ENCODE measurements around the gene ARMC2. TPM values are rescaled to one million over a fixed set of nuclear protein-coding genes. Genes with fewer than 3 reads are reported as not detected.

ARMC2 gene
- total RNA-seq, 1 donor from 2014 or later, result 2.9 TPM

DNA sequence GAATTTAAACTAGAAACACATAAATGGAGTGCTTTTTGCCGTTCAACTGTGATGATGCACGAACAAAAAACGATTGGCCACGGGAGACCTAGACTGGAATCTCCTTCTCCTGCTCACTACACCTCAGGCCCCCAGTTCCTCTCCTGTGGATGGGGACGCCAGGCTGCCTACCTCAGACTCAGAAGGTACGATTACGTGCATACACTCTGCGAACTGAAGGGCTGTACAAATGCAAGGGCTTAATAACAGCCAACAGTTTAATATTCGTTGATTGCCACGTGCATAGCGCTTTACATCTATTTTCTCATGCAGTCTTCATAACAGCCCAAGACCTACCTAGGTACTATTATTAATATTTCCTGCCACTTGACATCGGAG is 495 bp upstream of the ARMC2 start:
- Mint-ChIP-seq H3K36me3 (no peaks in the 10 kb centered on the region), H3K4me1 (peaks cover 15% of the 10 kb centered on the region), H3K4me3 (peak overlapping the region; percentile 92), H3K9me3 (no peaks in the 10 kb centered on the region), H3K27ac (peak overlapping the region; percentile 37), H3K27me3 (ENCODE audit: insufficient read depth, low read depth) (peaks cover 5% of the 10 kb centered on the region)
- Histone ChIP-seq H3K4me1 (peaks cover 7% of the 10 kb centered on the region), H3K27ac (no peak overlapping the region), H2AFZ (replicated peaks) (peak overlapping the region; percentile 90), H3K27me3 (no peaks in the 10 kb centered on the region), H3F3A (ENCODE audit: low read depth) (no peaks in the 10 kb centered on the region), H3K36me3 (no peaks in the 10 kb centered on the region), H3K9ac (no peak overlapping the region), H3K9me3 (ENCODE audit: low read depth) (no peaks in the 10 kb centered on the region), H3K4me3 (peak overlapping the region; percentile 70), H3K4me2 (peak overlapping the region; percentile 85), H3K79me2 (ENCODE audit: low read depth) (peaks cover 7% of the 10 kb centered on the region), H4K20me1 (ENCODE audit: low read depth) (no peaks in the 10 kb centered on the region)
- TF ChIP-seq EZH2 (IDR thresholded peaks at IDR 0.05) (no peak), EZH2phosphoT487 (IDR thresholded peaks at IDR 0.05) (no peak)
- TF ChIP-seq, protein P1, sequence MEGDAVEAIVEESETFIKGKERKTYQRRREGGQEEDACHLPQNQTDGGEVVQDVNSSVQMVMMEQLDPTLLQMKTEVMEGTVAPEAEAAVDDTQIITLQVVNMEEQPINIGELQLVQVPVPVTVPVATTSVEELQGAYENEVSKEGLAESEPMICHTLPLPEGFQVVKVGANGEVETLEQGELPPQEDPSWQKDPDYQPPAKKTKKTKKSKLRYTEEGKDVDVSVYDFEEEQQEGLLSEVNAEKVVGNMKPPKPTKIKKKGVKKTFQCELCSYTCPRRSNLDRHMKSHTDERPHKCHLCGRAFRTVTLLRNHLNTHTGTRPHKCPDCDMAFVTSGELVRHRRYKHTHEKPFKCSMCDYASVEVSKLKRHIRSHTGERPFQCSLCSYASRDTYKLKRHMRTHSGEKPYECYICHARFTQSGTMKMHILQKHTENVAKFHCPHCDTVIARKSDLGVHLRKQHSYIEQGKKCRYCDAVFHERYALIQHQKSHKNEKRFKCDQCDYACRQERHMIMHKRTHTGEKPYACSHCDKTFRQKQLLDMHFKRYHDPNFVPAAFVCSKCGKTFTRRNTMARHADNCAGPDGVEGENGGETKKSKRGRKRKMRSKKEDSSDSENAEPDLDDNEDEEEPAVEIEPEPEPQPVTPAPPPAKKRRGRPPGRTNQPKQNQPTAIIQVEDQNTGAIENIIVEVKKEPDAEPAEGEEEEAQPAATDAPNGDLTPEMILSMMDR (IDR thresholded peaks at IDR 0.05), result no peak
- DNase-seq (ENCODE audit: low spot score), result no peak

DNA sequence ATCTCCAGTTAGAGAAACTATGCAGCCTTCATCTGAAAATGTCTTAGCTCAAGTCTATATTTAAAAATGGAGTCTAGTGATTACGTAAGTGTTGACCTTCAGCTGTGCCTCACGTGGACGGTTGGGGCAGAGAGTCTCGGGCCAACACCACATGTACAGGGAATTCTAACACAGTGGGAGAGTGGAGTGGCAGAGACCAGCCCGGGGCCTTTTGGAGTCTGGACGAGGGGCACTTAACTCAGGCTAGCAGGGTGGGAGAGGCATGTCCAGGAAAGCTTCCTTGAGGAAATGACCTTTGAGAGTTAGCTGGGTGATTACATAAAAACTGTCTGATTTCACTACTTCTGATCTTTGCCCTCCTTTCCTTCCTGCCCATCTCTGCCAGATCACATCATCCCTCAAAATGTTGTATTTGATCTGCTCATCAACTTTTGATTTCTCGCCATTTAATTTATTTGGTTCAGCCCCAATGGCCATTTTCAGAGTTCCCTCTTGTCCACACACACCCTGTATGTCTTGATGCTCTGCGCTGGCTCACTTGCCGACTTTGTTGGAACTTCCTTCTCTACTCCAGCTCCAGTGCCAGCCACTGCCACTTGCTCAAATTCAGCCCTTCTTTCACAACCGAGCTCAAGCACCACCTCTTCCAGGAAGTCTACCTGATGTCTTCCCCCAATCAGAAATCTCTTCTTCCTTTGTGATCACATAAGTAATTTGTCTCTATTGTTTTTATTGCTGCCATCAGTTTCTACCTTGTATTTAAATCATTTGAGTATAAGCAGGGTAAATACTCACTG is 2.6 kb downstream of the ARMC2 start:
- TF ChIP-seq EZH2 (IDR thresholded peaks at IDR 0.05) (no peak), EZH2phosphoT487 (IDR thresholded peaks at IDR 0.05) (no peak)
- TF ChIP-seq, protein P1 (IDR thresholded peaks at IDR 0.05), result no peak

DNA sequence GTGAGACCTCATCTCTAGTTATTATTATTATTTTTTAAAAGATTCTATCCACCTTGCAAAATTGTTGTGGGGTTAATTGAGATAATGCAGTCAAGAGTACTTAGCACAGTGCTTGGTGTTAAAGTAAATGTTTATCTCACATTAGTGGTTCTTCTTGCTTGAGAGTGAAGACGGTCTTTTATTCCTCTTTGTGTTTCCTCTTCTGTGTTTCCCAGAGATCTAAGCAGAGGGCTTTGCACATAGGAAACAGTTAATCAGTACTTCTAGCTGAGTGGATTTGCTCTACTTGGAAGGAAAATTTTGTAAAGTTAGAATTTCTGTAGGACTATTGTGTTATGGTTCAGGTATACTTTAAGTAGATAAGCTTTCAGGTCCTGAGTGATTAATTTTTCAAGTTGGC is 3.5 kb downstream of the ARMC2 start:
- peaks cover 7% of the 10 kb centered on the region for H3K4me1 ChIP-seq
- no peaks in the 10 kb centered on the region for H3K9me3 ChIP-seq (ENCODE audit: low read depth)
- DNase-seq (ENCODE audit: low spot score), result no peak
- no peak overlapping the region for H3K4me3 Mint-ChIP-seq
- H3K4me1 Mint-ChIP-seq, result peaks cover 15% of the 10 kb centered on the region
- no peaks in the 10 kb centered on the region for H3K36me3 ChIP-seq
- no peaks in the 10 kb centered on the region for H3F3A ChIP-seq (ENCODE audit: low read depth)
- no peak overlapping the region for H3K4me2 ChIP-seq
- peaks cover 24% of the 10 kb centered on the region for H3K36me3 Mint-ChIP-seq
- no peak overlapping the region for H2AFZ ChIP-seq (replicated peaks)
- no peak overlapping the region for H3K9ac ChIP-seq
- H3K27me3 Mint-ChIP-seq (ENCODE audit: insufficient read depth, low read depth), result peaks cover 2% of the 10 kb centered on the region
- H3K27ac Mint-ChIP-seq, result no peak overlapping the region
- H3K27ac ChIP-seq, result no peak overlapping the region
- H4K20me1 ChIP-seq (ENCODE audit: low read depth), result no peaks in the 10 kb centered on the region
- peaks cover 7% of the 10 kb centered on the region for H3K79me2 ChIP-seq (ENCODE audit: low read depth)
- H3K4me3 ChIP-seq, result no peak overlapping the region
- peaks cover 5% of the 10 kb centered on the region for H3K9me3 Mint-ChIP-seq
- TF ChIP-seq, protein P1 (IDR thresholded peaks at IDR 0.05), result no peak
- TF ChIP-seq EZH2phosphoT487 (IDR thresholded peaks at IDR 0.05), result no peak
- TF ChIP-seq EZH2 (IDR thresholded peaks at IDR 0.05), result no peak
- no peaks in the 10 kb centered on the region for H3K27me3 ChIP-seq

More for the DNA sequence above, 2.6 kb downstream of the ARMC2 start:
- Histone ChIP-seq H3K4me3 (no peak overlapping the region), H3K27ac (no peak overlapping the region), H3K27me3 (no peaks in the 10 kb centered on the region), H3K36me3 (no peaks in the 10 kb centered on the region), H3K9ac (no peak overlapping the region), H3K4me2 (no peak overlapping the region), H3K4me1 (peaks cover 7% of the 10 kb centered on the region), H3K79me2 (ENCODE audit: low read depth) (peaks cover 7% of the 10 kb centered on the region), H3K9me3 (ENCODE audit: low read depth) (no peaks in the 10 kb centered on the region), H2AFZ (replicated peaks) (no peak overlapping the region), H3F3A (ENCODE audit: low read depth) (no peaks in the 10 kb centered on the region), H4K20me1 (ENCODE audit: low read depth) (no peaks in the 10 kb centered on the region)
- Mint-ChIP-seq H3K9me3 (no peaks in the 10 kb centered on the region), H3K36me3 (peaks cover 15% of the 10 kb centered on the region), H3K4me3 (no peak overlapping the region), H3K27ac (no peak overlapping the region), H3K27me3 (ENCODE audit: insufficient read depth, low read depth) (peaks cover 2% of the 10 kb centered on the region), H3K4me1 (peaks cover 15% of the 10 kb centered on the region)
- no peak for DNase-seq (ENCODE audit: low spot score)
